ENCODE results near the gene LRRC8D.

The LRRC8D gene

GRCh38 chr1:89833183-89834082, 12.6 kb downstream of the LRRC8D start:
- peak in 49 of 56 donors; percentile 15 to 88 (median 59) for DNase-seq

- no peak for DNase-seq
Measured at GRCh38 chr1:89834083-89834704, 13.4 kb downstream of the LRRC8D start.

GRCh38 chr1:89836252-89837035, 15.6 kb downstream of the LRRC8D start:
- peak in 1 of 56 donors; percentile 2 for DNase-seq

- no peak for DNase-seq
Measured at GRCh38 chr1:89837036-89837481, 16.2 kb downstream of the LRRC8D start.

DNA sequence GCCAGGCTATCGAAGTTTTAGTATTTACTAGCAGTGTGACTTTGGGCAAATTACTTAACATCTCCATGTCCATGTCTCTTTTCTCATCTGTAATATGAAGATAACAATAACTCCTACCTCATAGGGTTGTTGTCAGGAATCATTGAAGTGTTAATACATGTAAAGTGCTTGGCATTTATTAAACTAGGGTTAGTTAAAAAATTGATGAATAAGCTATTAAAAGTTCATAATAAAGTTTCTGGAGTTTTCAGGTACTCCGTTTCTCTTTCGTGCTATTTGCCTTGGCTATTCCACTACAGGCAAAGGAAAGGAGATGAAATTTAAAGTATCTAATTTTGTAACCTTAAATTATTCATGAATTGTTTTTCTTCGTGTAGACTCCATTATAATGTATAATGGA, 16.7 kb downstream of the LRRC8D start:
- no peak for DNase-seq

DNA sequence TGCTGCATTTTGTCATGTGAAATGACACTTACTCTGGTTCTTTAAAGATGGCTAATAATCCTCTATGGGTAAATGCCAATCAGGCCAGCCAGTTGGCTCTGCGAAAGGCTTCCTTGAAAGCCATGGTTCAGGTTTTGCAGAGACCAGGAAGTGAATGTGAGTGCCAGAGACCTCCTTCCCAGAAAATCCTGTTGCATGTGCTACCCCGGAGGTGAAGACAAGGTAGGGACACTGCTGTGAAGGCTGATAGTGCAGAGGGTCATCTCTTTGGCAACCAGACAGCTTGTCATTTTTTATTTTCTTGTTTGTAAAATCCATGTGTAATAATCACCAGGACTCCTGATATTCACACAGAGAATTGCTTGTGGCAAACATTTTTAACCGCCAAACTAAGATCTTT, 18.7 kb downstream of the LRRC8D start:
- DNase-seq: no peak

DNA sequence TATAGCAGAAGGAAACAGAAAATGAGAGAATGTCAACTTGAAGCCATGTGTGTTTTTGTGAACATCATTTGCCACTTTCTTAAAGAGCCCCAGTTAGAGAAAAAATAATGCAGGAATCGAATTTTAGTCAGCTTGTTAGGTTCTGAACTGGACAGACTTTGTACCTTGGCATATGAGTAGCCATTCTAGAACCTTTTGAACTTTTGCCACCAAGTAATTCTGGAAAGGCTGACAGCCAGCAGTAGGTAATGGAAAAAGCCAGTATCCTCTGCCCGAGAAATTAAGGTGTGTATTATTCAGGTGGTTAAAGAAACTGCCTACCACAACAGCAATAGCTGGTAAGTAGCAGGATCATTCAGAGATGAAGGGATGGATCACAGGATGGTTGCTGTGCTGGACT, 20.7 kb downstream of the LRRC8D start:
- no peak for DNase-seq

GRCh38 chr1:89842567-89843272, 21.9 kb downstream of the LRRC8D start:
- DNase-seq: peak in 5 of 56 donors; percentile 16 to 66 (median 23)

- DNase-seq: peak in 49 of 56 donors; percentile 16 to 78 (median 58)
Measured at GRCh38 chr1:89843273-89844130, 22.7 kb downstream of the LRRC8D start.

GRCh38 chr1:89844241-89844807, 23.5 kb downstream of the LRRC8D start:
- no peak for DNase-seq

DNA sequence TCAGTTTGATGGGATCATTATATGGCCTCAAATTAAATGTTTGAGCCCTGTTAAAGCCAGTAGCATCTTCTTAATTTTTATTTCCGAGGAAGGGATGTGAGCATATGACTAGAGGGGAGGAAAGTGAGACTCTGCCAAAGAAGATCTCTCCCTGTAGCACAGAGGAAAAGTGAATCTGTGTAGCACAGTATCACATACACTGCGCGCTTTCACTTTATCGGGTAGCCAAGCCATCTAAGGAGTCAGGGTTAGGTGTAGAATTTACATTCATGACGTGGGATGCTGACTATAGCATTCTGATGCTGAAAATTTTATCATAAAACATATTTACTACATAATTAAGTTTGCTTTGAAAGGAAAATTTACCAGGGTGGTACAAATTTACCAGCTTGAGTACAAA, 24.0 kb downstream of the LRRC8D start:
- no peak for DNase-seq

- no peak for DNase-seq
Measured at GRCh38 chr1:89847191-89847729, 26.4 kb downstream of the LRRC8D start.

GRCh38 chr1:89850844-89851415, 30.1 kb downstream of the LRRC8D start:
- DNase-seq: no peak

DNA sequence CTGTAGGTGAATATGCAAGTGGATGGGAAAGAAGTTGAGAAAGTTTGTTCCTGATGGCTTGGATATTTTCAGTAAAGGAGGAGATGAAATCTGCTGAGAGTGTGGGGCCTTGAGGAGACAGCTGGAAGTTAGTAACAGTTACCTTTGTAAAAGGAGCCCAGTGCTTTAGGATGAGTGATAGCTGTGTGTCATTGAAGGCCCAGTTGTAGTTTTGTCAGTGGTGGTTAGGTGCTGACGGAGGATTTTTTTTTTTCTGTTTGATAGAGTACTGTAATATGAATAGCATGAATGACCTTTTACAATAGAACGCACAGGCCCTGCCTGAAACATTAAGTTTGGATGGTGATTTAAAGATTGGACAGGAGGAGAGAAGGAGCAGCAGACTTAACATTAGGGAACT, 33.3 kb downstream of the LRRC8D start:
- DNase-seq: no peak

DNA sequence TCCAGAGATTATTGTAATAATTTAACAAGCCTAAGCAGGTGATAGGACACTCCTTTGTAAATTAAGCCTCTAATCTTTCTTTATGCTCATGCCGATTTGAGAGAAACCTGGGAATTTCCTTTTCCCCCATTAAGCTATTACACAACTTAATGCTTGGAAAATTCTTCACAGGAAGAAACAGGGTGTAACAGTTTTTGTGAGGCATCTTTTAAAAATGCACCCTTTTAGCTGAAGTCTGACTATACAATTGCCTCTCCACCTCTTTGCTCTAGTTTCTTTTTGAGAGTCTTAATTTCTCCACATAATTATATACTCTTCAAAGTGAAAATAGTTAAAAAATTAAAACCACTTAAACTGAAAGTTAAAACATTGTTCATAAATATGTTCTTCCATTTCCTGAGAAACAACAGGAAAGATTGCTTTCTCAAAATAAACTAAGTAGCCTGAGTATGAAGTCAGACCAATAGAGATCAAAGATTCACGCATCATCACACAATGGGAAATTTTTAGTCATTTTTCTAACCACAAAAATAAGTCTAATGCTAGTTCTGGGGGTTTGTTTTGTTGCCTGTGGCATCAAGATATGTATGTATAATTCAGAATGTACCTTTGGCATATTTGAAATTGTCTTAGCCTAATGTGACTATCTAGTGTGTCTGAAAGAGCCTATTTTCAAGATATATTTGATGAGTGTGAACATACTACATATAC, 34.7 kb downstream of the LRRC8D start:
- DNase-seq: no peak

GRCh38 chr1:89863165-89863830, 42.5 kb downstream of the LRRC8D start:
- no peak for DNase-seq

DNA sequence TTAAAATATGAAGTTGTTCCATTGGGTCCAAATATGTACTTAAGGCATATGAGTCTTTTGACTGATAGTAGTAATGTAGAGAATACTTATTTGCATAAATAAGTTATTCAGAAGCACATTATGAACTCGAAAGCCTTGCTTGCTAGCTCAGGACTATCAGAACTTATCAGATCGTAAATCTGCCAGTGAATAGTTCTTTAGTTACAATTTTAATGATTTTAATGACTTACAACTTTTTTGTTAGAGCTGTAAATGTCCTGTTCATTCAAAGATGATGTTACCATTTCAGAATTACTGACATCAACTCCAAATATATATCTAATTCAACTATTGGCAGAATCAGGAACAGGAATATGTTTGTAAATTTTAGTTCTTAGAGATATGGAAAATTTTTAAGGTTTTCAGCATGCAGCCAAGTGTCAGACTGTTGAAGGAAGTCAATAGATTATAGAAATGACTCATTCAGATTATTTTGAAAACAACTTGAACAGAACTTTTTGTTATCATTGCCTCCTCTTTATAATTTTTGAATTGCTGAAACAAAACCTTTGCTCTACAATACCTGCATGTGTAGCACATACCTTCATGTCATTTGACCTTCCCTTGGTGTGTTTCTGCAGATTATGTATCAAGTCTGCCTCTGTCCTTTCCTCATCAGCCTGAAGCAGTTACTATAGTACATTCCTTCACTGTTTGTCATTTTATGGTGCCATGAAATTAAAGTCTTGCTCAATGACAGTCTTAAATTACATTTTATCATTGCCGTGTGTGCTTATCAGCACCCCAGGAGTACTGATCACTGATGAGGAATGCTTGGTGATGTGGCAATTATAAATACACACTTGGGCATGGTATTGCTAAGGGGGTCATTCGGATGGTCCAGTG, 44.9 kb downstream of the LRRC8D start:
- DNase-seq: no peak
